ENCODE measurements around the gene FLRT1.

The FLRT1 gene

GRCh38 chr11:63999349-64000025, 36.2 kb upstream of the FLRT1 start:
- no peaks in the 10 kb centered on the region for H3K9me3 ChIP-seq (ENCODE audit: control insufficient read depth in 1 of 2, low read length in 2 of 2)
- H3K27ac ChIP-seq (ENCODE audit: low read length), result no peak overlapping the region
- peaks cover 0 to 43% of the 10 kb centered on the region in 2 donors for H3K4me1 ChIP-seq (ENCODE audit: control insufficient read depth in 1 of 2, insufficient read depth in 2 of 2, low read length in 2 of 2)
- H3K4me3 ChIP-seq (ENCODE audit: low read depth in 1 of 2, low read length in 2 of 2), result peak overlapping the region in 1 of 2 donors; percentile 66
- peaks cover 13 to 37% of the 10 kb centered on the region in 2 donors for H3K36me3 ChIP-seq (ENCODE audit: control insufficient read depth in 1 of 2, insufficient read depth in 2 of 2, low read length in 2 of 2)
- no peaks in the 10 kb centered on the region for H3K27me3 ChIP-seq (ENCODE audit: low read depth, low read length)

- no peak overlapping the region for H3K27ac ChIP-seq (ENCODE audit: low read length)
- no peaks in the 10 kb centered on the region for H3K9me3 ChIP-seq (ENCODE audit: control insufficient read depth in 1 of 2, low read length in 2 of 2)
- no peaks in the 10 kb centered on the region for H3K27me3 ChIP-seq (ENCODE audit: low read depth, low read length)
- H3K4me3 ChIP-seq (ENCODE audit: low read depth in 1 of 2, low read length in 2 of 2), result peak overlapping the region in 1 of 2 donors; percentile 66
- H3K4me1 ChIP-seq (ENCODE audit: control insufficient read depth in 1 of 2, insufficient read depth in 2 of 2, low read length in 2 of 2), result peaks cover 0 to 43% of the 10 kb centered on the region in 2 donors
- H3K36me3 ChIP-seq (ENCODE audit: control insufficient read depth in 1 of 2, insufficient read depth in 2 of 2, low read length in 2 of 2), result peaks cover 13 to 31% of the 10 kb centered on the region in 2 donors
Measured at GRCh38 chr11:64000026-64000739, 35.5 kb upstream of the FLRT1 start.

- Histone ChIP-seq H3K27ac (ENCODE audit: low read length) (no peak overlapping the region), H3K36me3 (ENCODE audit: control insufficient read depth in 1 of 2, insufficient read depth in 2 of 2, low read length in 2 of 2) (peaks cover 13 to 24% of the 10 kb centered on the region in 2 donors), H3K4me1 (ENCODE audit: control insufficient read depth in 1 of 2, insufficient read depth in 2 of 2, low read length in 2 of 2) (peaks cover 0 to 43% of the 10 kb centered on the region in 2 donors), H3K27me3 (ENCODE audit: low read depth, low read length) (no peaks in the 10 kb centered on the region), H3K4me3 (ENCODE audit: low read depth in 1 of 2, low read length in 2 of 2) (peak overlapping the region in 1 of 2 donors; percentile 66), H3K9me3 (ENCODE audit: control insufficient read depth in 1 of 2, low read length in 2 of 2) (no peaks in the 10 kb centered on the region)
Measured at GRCh38 chr11:64000740-64001483, 34.8 kb upstream of the FLRT1 start.

- Histone ChIP-seq H3K4me3 (ENCODE audit: low read depth in 1 of 2, low read length in 2 of 2) (peak overlapping the region in 1 of 2 donors; percentile 66), H3K27ac (ENCODE audit: low read length) (no peak overlapping the region), H3K36me3 (ENCODE audit: control insufficient read depth in 1 of 2, insufficient read depth in 2 of 2, low read length in 2 of 2) (peaks cover 11 to 16% of the 10 kb centered on the region in 2 donors), H3K4me1 (ENCODE audit: control insufficient read depth in 1 of 2, insufficient read depth in 2 of 2, low read length in 2 of 2) (peaks cover 0 to 47% of the 10 kb centered on the region in 2 donors), H3K9me3 (ENCODE audit: control insufficient read depth in 1 of 2, low read length in 2 of 2) (no peaks in the 10 kb centered on the region), H3K27me3 (ENCODE audit: low read depth, low read length) (no peaks in the 10 kb centered on the region)
Measured at GRCh38 chr11:64001484-64002420, 34.0 kb upstream of the FLRT1 start.

- no peaks in the 10 kb centered on the region for H3K9me3 ChIP-seq (ENCODE audit: control insufficient read depth in 1 of 2, low read length in 2 of 2)
- no peak overlapping the region for H3K27ac ChIP-seq (ENCODE audit: low read length)
- H3K4me3 ChIP-seq (ENCODE audit: low read depth in 1 of 2, low read length in 2 of 2), result no peak overlapping the region
- H3K36me3 ChIP-seq (ENCODE audit: control insufficient read depth in 1 of 2, insufficient read depth in 2 of 2, low read length in 2 of 2), result no peaks in the 10 kb centered on the region
- H3K27me3 ChIP-seq (ENCODE audit: low read depth, low read length), result no peaks in the 10 kb centered on the region
- H3K4me1 ChIP-seq (ENCODE audit: control insufficient read depth in 1 of 2, insufficient read depth in 2 of 2, low read length in 2 of 2), result peaks cover 0 to 57% of the 10 kb centered on the region in 2 donors
Measured at GRCh38 chr11:64003807-64004589, 31.7 kb upstream of the FLRT1 start.

GRCh38 chr11:64004590-64004984, 31.1 kb upstream of the FLRT1 start:
- Histone ChIP-seq H3K4me3 (ENCODE audit: low read depth in 1 of 2, low read length in 2 of 2) (no peak overlapping the region), H3K36me3 (ENCODE audit: control insufficient read depth in 1 of 2, insufficient read depth in 2 of 2, low read length in 2 of 2) (no peaks in the 10 kb centered on the region), H3K27me3 (ENCODE audit: low read depth, low read length) (no peaks in the 10 kb centered on the region), H3K27ac (ENCODE audit: low read length) (no peak overlapping the region), H3K9me3 (ENCODE audit: control insufficient read depth in 1 of 2, low read length in 2 of 2) (no peaks in the 10 kb centered on the region), H3K4me1 (ENCODE audit: control insufficient read depth in 1 of 2, insufficient read depth in 2 of 2, low read length in 2 of 2) (peaks cover 0 to 51% of the 10 kb centered on the region in 2 donors)

- H3K36me3 ChIP-seq (ENCODE audit: control insufficient read depth in 1 of 2, insufficient read depth in 2 of 2, low read length in 2 of 2), result no peaks in the 10 kb centered on the region
- H3K27me3 ChIP-seq (ENCODE audit: low read depth, low read length), result no peaks in the 10 kb centered on the region
- H3K27ac ChIP-seq (ENCODE audit: low read length), result no peak overlapping the region
- no peak overlapping the region for H3K4me3 ChIP-seq (ENCODE audit: low read depth in 1 of 2, low read length in 2 of 2)
- H3K4me1 ChIP-seq (ENCODE audit: control insufficient read depth in 1 of 2, insufficient read depth in 2 of 2, low read length in 2 of 2), result peaks cover 0 to 40% of the 10 kb centered on the region in 2 donors
- no peaks in the 10 kb centered on the region for H3K9me3 ChIP-seq (ENCODE audit: control insufficient read depth in 1 of 2, low read length in 2 of 2)
Measured at GRCh38 chr11:64005691-64006090, 30.0 kb upstream of the FLRT1 start.

GRCh38 chr11:64006398-64006797, 29.3 kb upstream of the FLRT1 start:
- Histone ChIP-seq H3K36me3 (ENCODE audit: control insufficient read depth in 1 of 2, insufficient read depth in 2 of 2, low read length in 2 of 2) (no peaks in the 10 kb centered on the region), H3K4me1 (ENCODE audit: control insufficient read depth in 1 of 2, insufficient read depth in 2 of 2, low read length in 2 of 2) (peaks cover 0 to 33% of the 10 kb centered on the region in 2 donors), H3K27ac (ENCODE audit: low read length) (no peak overlapping the region), H3K9me3 (ENCODE audit: control insufficient read depth in 1 of 2, low read length in 2 of 2) (no peaks in the 10 kb centered on the region), H3K27me3 (ENCODE audit: low read depth, low read length) (no peaks in the 10 kb centered on the region), H3K4me3 (ENCODE audit: low read depth in 1 of 2, low read length in 2 of 2) (no peak overlapping the region)

- H3K36me3 ChIP-seq (ENCODE audit: control insufficient read depth in 1 of 2, insufficient read depth in 2 of 2, low read length in 2 of 2), result no peaks in the 10 kb centered on the region
- no peak overlapping the region for H3K27ac ChIP-seq (ENCODE audit: low read length)
- no peaks in the 10 kb centered on the region for H3K27me3 ChIP-seq (ENCODE audit: low read depth, low read length)
- peaks cover 0 to 25% of the 10 kb centered on the region in 2 donors for H3K4me1 ChIP-seq (ENCODE audit: control insufficient read depth in 1 of 2, insufficient read depth in 2 of 2, low read length in 2 of 2)
- H3K9me3 ChIP-seq (ENCODE audit: control insufficient read depth in 1 of 2, low read length in 2 of 2), result no peaks in the 10 kb centered on the region
- peak overlapping the region; percentile 57 to 65 for H3K4me3 ChIP-seq (ENCODE audit: low read depth in 1 of 2, low read length in 2 of 2)
Measured at GRCh38 chr11:64007160-64007628, 28.5 kb upstream of the FLRT1 start.

Data from muscle layer of duodenum (tissue), 2 donors.